T1000 (cell line): ENCODE data around the gene SSBP1.
"Not testable (repeated sequence)": the region's sequence is repeated elsewhere in the genome, so short reads cannot be mapped to it uniquely, and the experiment has no call there.

ENCODE experiments used
- DNase-seq: peaks from one replicate; lab custom pipeline; 2025; ENCODE audit warnings: mixed read lengths; lab: John Stamatoyannopoulos, UW

The SSBP1 gene

GRCh38 chr7:141737836-141738591, at the start of gene SSBP1:
Gene SSBP1 (plus strand): TSS chr7:141738358. CDS start chr7:141739167, 809 bp downstream.
- peak; percentile 85 for DNase-seq

- DNase-seq = not testable (repeated sequence)
Measured at GRCh38 chr7:141689072-141689825, 48.9 kb upstream of the SSBP1 start.

GRCh38 chr7:141691540-141691939, 46.6 kb upstream of the SSBP1 start:
- DNase-seq = no peak

- DNase-seq = no peak
Measured at GRCh38 chr7:141691961-141692360, 46.2 kb upstream of the SSBP1 start.

GRCh38 chr7:141693082-141693481, 45.1 kb upstream of the SSBP1 start:
- DNase-seq = no peak

- no peak for DNase-seq
Measured at GRCh38 chr7:141695803-141696289, 42.3 kb upstream of the SSBP1 start.

- no peak for DNase-seq
Measured at GRCh38 chr7:141696348-141696747, 41.8 kb upstream of the SSBP1 start.

GRCh38 chr7:141697211-141697871, 40.8 kb upstream of the SSBP1 start:
- DNase-seq = peak; percentile 36

GRCh38 chr7:141698247-141699015, 39.7 kb upstream of the SSBP1 start:
- no peak for DNase-seq

- DNase-seq = no peak
Measured at GRCh38 chr7:141699860-141700259, 38.3 kb upstream of the SSBP1 start.

GRCh38 chr7:141700296-141700847, 37.8 kb upstream of the SSBP1 start:
- no peak for DNase-seq

GRCh38 chr7:141700848-141701371, 37.2 kb upstream of the SSBP1 start:
- no peak for DNase-seq

- no peak for DNase-seq
Measured at GRCh38 chr7:141701489-141702046, 36.6 kb upstream of the SSBP1 start.

- DNase-seq = no peak
Measured at GRCh38 chr7:141702047-141702567, 36.1 kb upstream of the SSBP1 start, which contains the start of gene DENND11. Gene DENND11 (minus strand): TSS chr7:141702166. CDS start chr7:141702153, 13 bp downstream.

GRCh38 chr7:141702892-141703291, 35.3 kb upstream of the SSBP1 start:
- no peak for DNase-seq

- DNase-seq = no peak
Measured at GRCh38 chr7:141704112-141704511, 34.0 kb upstream of the SSBP1 start.

GRCh38 chr7:141704741-141705140, 33.4 kb upstream of the SSBP1 start:
- no peak for DNase-seq

GRCh38 chr7:141706239-141707064, 31.7 kb upstream of the SSBP1 start:
- DNase-seq = no peak

GRCh38 chr7:141708351-141708750, 29.8 kb upstream of the SSBP1 start, which contains the start of gene WEE2:
Gene WEE2 (plus strand): TSS chr7:141708353. CDS start chr7:141708759, 406 bp downstream.
- DNase-seq = no peak
